ENCODE results near the gene EIF3A. TPM values are rescaled to one million over a fixed set of nuclear protein-coding genes. Genes with fewer than 3 reads are reported as not detected.

The EIF3A gene
- total and polyA plus RNA-seq, 3 experiments from 2014 or later = 75.3 to 195 (median 181) TPM

- no peak overlapping the region for H3K4me3 ChIP-seq (ENCODE audit: low read length)
- H3K9me3 ChIP-seq (ENCODE audit: low read length) = no peaks in the 10 kb centered on the region
- Mint-ChIP-seq H3K4me1 (peaks cover 20 to 43% (median 39%) of the 10 kb centered on the region in 3 donors), H3K4me3 (no peak overlapping the region), H3K9me3 (no peaks in the 10 kb centered on the region), H3K27ac (peak overlapping the region in 4 of 8 donors; percentile 28 to 78 (median 50)), H3K27me3 (no peaks in the 10 kb centered on the region), H3K36me3 (peaks cover 20 to 91% (median 44%) of the 10 kb centered on the region in 3 donors)
- ChIA-PET POLR2A (no interaction called here), CTCF (no interaction called here)
- H3K4me1 ChIP-seq (ENCODE audit: insufficient read depth, low read length) = no peaks in the 10 kb centered on the region
- H3K27ac ChIP-seq (ENCODE audit: low read depth, low read length) = no peak overlapping the region
- H3K36me3 ChIP-seq (ENCODE audit: insufficient read depth, low read length) = peaks cover 68% of the 10 kb centered on the region
- no peaks in the 10 kb centered on the region for H3K27me3 ChIP-seq (ENCODE audit: insufficient read depth, low read length, poor library complexity, severe bottlenecking)
- DNase-seq = no peak
Observed at GRCh38 chr10:119061352-119061751, 19.3 kb downstream of the EIF3A start.

- no peak overlapping the region for H3K27ac ChIP-seq (ENCODE audit: low read depth, low read length)
- no peaks in the 10 kb centered on the region for H3K4me1 ChIP-seq (ENCODE audit: insufficient read depth, low read length)
- no peaks in the 10 kb centered on the region for H3K27me3 ChIP-seq (ENCODE audit: insufficient read depth, low read length, poor library complexity, severe bottlenecking)
- ChIA-PET CTCF (no interaction called here), POLR2A (no interaction called here)
- Mint-ChIP-seq H3K27me3 (no peaks in the 10 kb centered on the region), H3K4me3 (no peak overlapping the region), H3K4me1 (peaks cover 20 to 43% (median 34%) of the 10 kb centered on the region in 3 donors), H3K27ac (no peak overlapping the region), H3K36me3 (peaks cover 15 to 92% (median 39%) of the 10 kb centered on the region in 3 donors), H3K9me3 (no peaks in the 10 kb centered on the region)
- H3K9me3 ChIP-seq (ENCODE audit: low read length) = no peaks in the 10 kb centered on the region
- no peak for DNase-seq
- H3K4me3 ChIP-seq (ENCODE audit: low read length) = no peak overlapping the region
- peaks cover 66% of the 10 kb centered on the region for H3K36me3 ChIP-seq (ENCODE audit: insufficient read depth, low read length)
Observed at GRCh38 chr10:119060107-119060506, 20.5 kb downstream of the EIF3A start.

- no peak for DNase-seq
- Mint-ChIP-seq H3K4me3 (no peak overlapping the region), H3K27me3 (no peaks in the 10 kb centered on the region), H3K27ac (peak overlapping the region in 1 of 8 donors; percentile 8), H3K9me3 (no peaks in the 10 kb centered on the region), H3K36me3 (peaks cover 12 to 92% (median 36%) of the 10 kb centered on the region in 3 donors), H3K4me1 (peaks cover 20 to 43% (median 30%) of the 10 kb centered on the region in 3 donors)
- POLR2A ChIA-PET = no interaction called here
- H3K4me3 ChIP-seq (ENCODE audit: low read length) = no peak overlapping the region
- H3K9me3 ChIP-seq (ENCODE audit: low read length) = no peaks in the 10 kb centered on the region
- no peak overlapping the region for H3K27ac ChIP-seq (ENCODE audit: low read depth, low read length)
- no peaks in the 10 kb centered on the region for H3K27me3 ChIP-seq (ENCODE audit: insufficient read depth, low read length, poor library complexity, severe bottlenecking)
- CTCF ChIA-PET = no interaction called here
- peaks cover 61% of the 10 kb centered on the region for H3K36me3 ChIP-seq (ENCODE audit: insufficient read depth, low read length)
- H3K4me1 ChIP-seq (ENCODE audit: insufficient read depth, low read length) = no peaks in the 10 kb centered on the region
Observed at GRCh38 chr10:119059557-119059956, 21.1 kb downstream of the EIF3A start.

- Histone ChIP-seq H3K36me3 (ENCODE audit: insufficient read depth, low read length) (peaks cover 58% of the 10 kb centered on the region), H3K4me3 (ENCODE audit: low read length) (no peak overlapping the region), H3K4me1 (ENCODE audit: insufficient read depth, low read length) (no peaks in the 10 kb centered on the region), H3K9me3 (ENCODE audit: low read length) (no peaks in the 10 kb centered on the region), H3K27me3 (ENCODE audit: insufficient read depth, low read length, poor library complexity, severe bottlenecking) (no peaks in the 10 kb centered on the region), H3K27ac (ENCODE audit: low read depth, low read length) (no peak overlapping the region)
- peaks cover 17 to 31% (median 23%) of the 10 kb centered on the region in 3 donors for H3K4me1 Mint-ChIP-seq
- H3K9me3 Mint-ChIP-seq = no peaks in the 10 kb centered on the region
- no peak overlapping the region for H3K4me3 Mint-ChIP-seq
- no peak for DNase-seq
- CTCF ChIA-PET = no interaction called here
- POLR2A ChIA-PET = no interaction called here
- no peaks in the 10 kb centered on the region for H3K27me3 Mint-ChIP-seq
- peak overlapping the region in 1 of 8 donors; percentile 77 for H3K27ac Mint-ChIP-seq
- peaks cover 12 to 90% (median 30%) of the 10 kb centered on the region in 3 donors for H3K36me3 Mint-ChIP-seq
Observed at GRCh38 chr10:119058010-119058409, 22.6 kb downstream of the EIF3A start.

GRCh38 chr10:119055472-119055871 is 25.1 kb downstream of the EIF3A start:
- Mint-ChIP-seq H3K27me3 (no peaks in the 10 kb centered on the region), H3K36me3 (peaks cover 23 to 94% (median 34%) of the 10 kb centered on the region in 3 donors), H3K4me1 (peaks cover 16 to 27% (median 17%) of the 10 kb centered on the region in 3 donors), H3K4me3 (no peak overlapping the region), H3K27ac (no peak overlapping the region), H3K9me3 (no peaks in the 10 kb centered on the region)
- H3K27ac ChIP-seq (ENCODE audit: low read depth, low read length) = no peak overlapping the region
- no peaks in the 10 kb centered on the region for H3K27me3 ChIP-seq (ENCODE audit: insufficient read depth, low read length, poor library complexity, severe bottlenecking)
- no peaks in the 10 kb centered on the region for H3K9me3 ChIP-seq (ENCODE audit: low read length)
- POLR2A ChIA-PET = no interaction called here
- H3K36me3 ChIP-seq (ENCODE audit: insufficient read depth, low read length) = peaks cover 69% of the 10 kb centered on the region
- H3K4me1 ChIP-seq (ENCODE audit: insufficient read depth, low read length) = no peaks in the 10 kb centered on the region
- DNase-seq = no peak
- CTCF ChIA-PET = no interaction called here
- H3K4me3 ChIP-seq (ENCODE audit: low read length) = no peak overlapping the region

GRCh38 chr10:119051775-119052174 is 28.8 kb downstream of the EIF3A start:
- Mint-ChIP-seq H3K27me3 (no peaks in the 10 kb centered on the region), H3K4me3 (no peak overlapping the region), H3K9me3 (no peaks in the 10 kb centered on the region), H3K4me1 (peaks cover 22 to 33% (median 32%) of the 10 kb centered on the region in 3 donors), H3K36me3 (peaks cover 25 to 94% (median 28%) of the 10 kb centered on the region in 3 donors), H3K27ac (peak overlapping the region in 1 of 8 donors; percentile 79)
- DNase-seq = no peak
- H3K9me3 ChIP-seq (ENCODE audit: low read length) = no peaks in the 10 kb centered on the region
- H3K4me3 ChIP-seq (ENCODE audit: low read length) = no peak overlapping the region
- no peaks in the 10 kb centered on the region for H3K4me1 ChIP-seq (ENCODE audit: insufficient read depth, low read length)
- CTCF ChIA-PET = no interaction called here
- no peak overlapping the region for H3K27ac ChIP-seq (ENCODE audit: low read depth, low read length)
- H3K36me3 ChIP-seq (ENCODE audit: insufficient read depth, low read length) = peaks cover 65% of the 10 kb centered on the region
- H3K27me3 ChIP-seq (ENCODE audit: insufficient read depth, low read length, poor library complexity, severe bottlenecking) = no peaks in the 10 kb centered on the region
- POLR2A ChIA-PET = no interaction called here

- H3K9me3 Mint-ChIP-seq = no peaks in the 10 kb centered on the region
- Histone ChIP-seq H3K27me3 (ENCODE audit: insufficient read depth, low read length, poor library complexity, severe bottlenecking) (no peaks in the 10 kb centered on the region), H3K36me3 (ENCODE audit: insufficient read depth, low read length) (peaks cover 75% of the 10 kb centered on the region), H3K9me3 (ENCODE audit: low read length) (no peaks in the 10 kb centered on the region), H3K4me1 (ENCODE audit: insufficient read depth, low read length) (no peaks in the 10 kb centered on the region), H3K4me3 (ENCODE audit: low read length) (no peak overlapping the region), H3K27ac (ENCODE audit: low read depth, low read length) (no peak overlapping the region)
- peaks cover 26 to 97% (median 34%) of the 10 kb centered on the region in 3 donors for H3K36me3 Mint-ChIP-seq
- CTCF ChIA-PET = no interaction called here
- no peaks in the 10 kb centered on the region for H3K27me3 Mint-ChIP-seq
- peak overlapping the region in 3 of 8 donors; percentile 35 to 87 (median 76) for H3K27ac Mint-ChIP-seq
- POLR2A ChIA-PET = no interaction called here
- no peak overlapping the region for H3K4me3 Mint-ChIP-seq
- H3K4me1 Mint-ChIP-seq = peaks cover 26 to 46% (median 43%) of the 10 kb centered on the region in 3 donors
- no peak for DNase-seq
Observed at GRCh38 chr10:119049777-119050176, 30.8 kb downstream of the EIF3A start.

GRCh38 chr10:119049361-119049760 is 31.3 kb downstream of the EIF3A start:
- Histone ChIP-seq H3K4me3 (ENCODE audit: low read length) (no peak overlapping the region), H3K36me3 (ENCODE audit: insufficient read depth, low read length) (peaks cover 76% of the 10 kb centered on the region), H3K9me3 (ENCODE audit: low read length) (no peaks in the 10 kb centered on the region), H3K27ac (ENCODE audit: low read depth, low read length) (no peak overlapping the region), H3K4me1 (ENCODE audit: insufficient read depth, low read length) (no peaks in the 10 kb centered on the region), H3K27me3 (ENCODE audit: insufficient read depth, low read length, poor library complexity, severe bottlenecking) (no peaks in the 10 kb centered on the region)
- Mint-ChIP-seq H3K9me3 (no peaks in the 10 kb centered on the region), H3K27ac (peak overlapping the region in 1 of 8 donors; percentile 35), H3K4me3 (no peak overlapping the region), H3K36me3 (peaks cover 26 to 95% (median 34%) of the 10 kb centered on the region in 3 donors), H3K4me1 (peaks cover 26 to 46% (median 43%) of the 10 kb centered on the region in 3 donors), H3K27me3 (no peaks in the 10 kb centered on the region)
- POLR2A ChIA-PET = no interaction called here
- DNase-seq = no peak
- CTCF ChIA-PET = no interaction called here

All from CD8-positive, alpha-beta memory T cell (primary cell).